Stomach (tissue), 4 donors: ENCODE results near the gene CCDC178.

Experiments used
- CTCF ChIP-seq, 7 experiments: fragments of 450-650 bp in 4 of 7; fragments of 200-600 bp in 3 of 7; sonication (generic) in 3 of 7; IDR thresholded peaks; one replicate each; pipeline ENCODE4 v1.5.1; 2016 to 2019; ENCODE audit warnings: antibody characterized with exemption in 7 of 7, control low read depth in 2 of 7, mild to moderate bottlenecking in 1 of 7
- POLR2A ChIP-seq, 4 donors: fragments of 450-650 bp; IDR thresholded peaks; one replicate each; pipeline ENCODE4 v1.6.1; 2016; ENCODE audit warnings: antibody characterized with exemption in 4 of 4, control low read depth in 2 of 4, mild to moderate bottlenecking in 1 of 4, moderate library complexity in 1 of 4

GRCh38 chr18:33350256-33350655, 90.3 kb downstream of the CCDC178 start:
- no peak for TF ChIP-seq CTCF (IDR thresholded peaks at IDR 0.05)
- no peak for TF ChIP-seq POLR2A (IDR thresholded peaks at IDR 0.05)
